ENCODE measurements around the gene ACSF3.

- no peak for TF ChIP-seq GATA2 (IDR thresholded peaks at IDR 0.05; ENCODE audit: low read depth, low read length)
- no peak for TF ChIP-seq GATA3 (IDR thresholded peaks at IDR 0.05; ENCODE audit: low read depth, low read length)
These were observed 26.0 kb downstream of the ACSF3 start for GRCh38 chr16:89119661-89120141.

Data from SH-SY5Y (cell line).